Esophagus squamous epithelium (tissue), 5 donors: ENCODE data around the gene OPTC. TPM values are rescaled to one million over a fixed set of nuclear protein-coding genes. Genes with fewer than 3 reads are reported as not detected.
A peak's percentile ranks its signal among the peaks of the same experiment; 100 is the strongest.
"Not testable (repeated sequence)": the region's sequence is repeated elsewhere in the genome, so short reads cannot be mapped to it uniquely, and the experiment has no call there.

ENCODE experiments used
- DNase-seq: peaks from one replicate; lab custom pipeline; 2025; lab: John Stamatoyannopoulos, UW
- H3K27ac ChIP-seq, 4 donors: fragments of 200-600 bp; sonication (generic); one replicate each; pipeline ENCODE4 v1.5.1; 2016 to 2019; ENCODE audit warnings: mild to moderate bottlenecking in 1 of 4
- H3K27me3 ChIP-seq, 4 donors: fragments of 200-600 bp; sonication (generic); 1 replicate in 3 of 4; 2 replicates in 1 of 4; pipeline versions ENCODE4 v1.5.1 to v1.6.0; 2017 to 2021; ENCODE audit warnings: antibody characterized with exemption in 1 of 4
- H3K36me3 ChIP-seq, 3 donors: fragments of 200-600 bp; sonication (generic); one replicate each; pipeline ENCODE4 v1.5.1; 2016 to 2019
- H3K4me1 ChIP-seq, 3 donors: fragments of 200-600 bp; sonication (generic); one replicate each; pipeline ENCODE4 v1.5.1; 2017 to 2019
- H3K4me3 ChIP-seq, 4 donors: fragments of 200-600 bp; sonication (generic); 1 replicate in 3 of 4; 2 replicates in 1 of 4; pipeline ENCODE4 v1.5.1; 2016 to 2019; ENCODE audit warnings: mild to moderate bottlenecking in 2 of 4, moderate library complexity in 1 of 4
- H3K9me3 ChIP-seq, 3 donors: fragments of 200-600 bp; sonication (generic); one replicate each; pipeline ENCODE4 v1.5.1; 2016 to 2019
- CTCF ChIP-seq, 6 experiments: fragments of 450-650 bp in 4 of 6; fragments of 200-600 bp in 2 of 6; sonication (generic) in 2 of 6; IDR thresholded peaks; one replicate each; pipeline ENCODE4 v1.5.1; 2016 to 2019; ENCODE audit warnings: antibody characterized with exemption in 6 of 6, mild to moderate bottlenecking in 4 of 6, moderate library complexity in 4 of 6
- POLR2A ChIP-seq, 4 donors: fragments of 450-650 bp; IDR thresholded peaks; one replicate each; pipeline ENCODE4 v1.6.1; 2017; ENCODE audit warnings: antibody characterized with exemption in 4 of 4, mild to moderate bottlenecking in 4 of 4, moderate library complexity in 3 of 4
- WGBS, 2 donors: methylation state at CpG; one replicate each; pipeline ENCODE4 v1.1.5; 2018; 5-methylcytosine and 5-hydroxymethylcytosine counted together
- intact Hi-C: fragments of 100-400 bp; cut with DNase I; formaldehyde crosslinking; loops from one replicate; pipeline ENCODE4 v1.15.0; 2022
- total RNA-seq, 4 donors: library from RNA; depleted of rRNA; stranded (reverse); fragments of >200 nt; gene quantifications; one replicate each; pipeline ENCODE4 v1.1.0, GENCODE V29; 2016
- donor health status: DM: yes; HTN: yes; CAD: no.

The OPTC gene
- not detected for total RNA-seq

DNA sequence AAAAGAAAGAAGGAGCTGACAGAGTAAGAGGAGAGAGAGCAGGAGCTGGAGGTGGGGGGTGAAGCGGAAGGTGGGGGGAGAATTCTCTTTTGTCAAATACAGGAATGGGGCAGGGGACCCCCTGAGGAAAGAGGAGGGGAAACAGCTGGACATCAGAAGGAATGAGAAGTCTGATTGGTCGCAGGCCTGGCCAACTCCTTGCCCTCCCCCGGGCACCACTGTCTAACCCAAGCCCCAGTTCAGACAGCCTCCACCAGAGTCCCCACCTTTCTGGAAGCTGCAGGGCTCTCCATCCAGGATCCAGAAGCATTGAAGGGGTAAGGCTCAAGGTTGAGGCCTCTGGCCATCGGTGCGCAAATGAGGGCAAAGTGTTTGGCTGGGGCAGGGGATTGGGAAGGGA is at the start of gene OPTC:
Gene OPTC (plus strand): TSS at position 253 of the 400 bp plus-strand sequence. CDS start 1,853 bp downstream, outside the sequence.
- no peaks in the 10 kb centered on the region for H3K9me3 ChIP-seq
- H3K36me3 ChIP-seq: no peaks in the 10 kb centered on the region
- WGBS, 2 donors: 73 to 81% methylated on average over 3 to 5 of the region's 5 CpGs
- peaks cover 0 to 6% (median 0%) of the 10 kb centered on the region in 3 donors for H3K4me1 ChIP-seq
- no peak for TF ChIP-seq POLR2A (IDR thresholded peaks at IDR 0.05)
- intact Hi-C loops: no loop called here
- no peak within 1 kb of the TSS for H3K4me3 ChIP-seq
- no peak within 1 kb of the TSS for H3K27ac ChIP-seq
- no peak for DNase-seq
- H3K27me3 ChIP-seq: peaks cover 0 to 6% (median 0%) of the 10 kb centered on the region in 4 donors

GRCh38 chr1:203444171-203444576 is 49.8 kb upstream of the OPTC start:
- no peak overlapping the region for H3K27ac ChIP-seq
- no peak for DNase-seq
- 88 to 93% methylated on average over 1 of the region's 1 CpG for WGBS, 2 donors
- H3K9me3 ChIP-seq: peaks cover 0 to 5% (median 4%) of the 10 kb centered on the region in 3 donors
- no peaks in the 10 kb centered on the region for H3K36me3 ChIP-seq
- H3K4me1 ChIP-seq: peaks cover 0 to 24% (median 9%) of the 10 kb centered on the region in 3 donors
- intact Hi-C loops: no loop called here
- H3K27me3 ChIP-seq: peaks cover 0 to 6% (median 0%) of the 10 kb centered on the region in 4 donors
- H3K4me3 ChIP-seq: no peak overlapping the region
- no peak for TF ChIP-seq CTCF (IDR thresholded peaks at IDR 0.05)
- TF ChIP-seq POLR2A (IDR thresholded peaks at IDR 0.05): no peak

DNA sequence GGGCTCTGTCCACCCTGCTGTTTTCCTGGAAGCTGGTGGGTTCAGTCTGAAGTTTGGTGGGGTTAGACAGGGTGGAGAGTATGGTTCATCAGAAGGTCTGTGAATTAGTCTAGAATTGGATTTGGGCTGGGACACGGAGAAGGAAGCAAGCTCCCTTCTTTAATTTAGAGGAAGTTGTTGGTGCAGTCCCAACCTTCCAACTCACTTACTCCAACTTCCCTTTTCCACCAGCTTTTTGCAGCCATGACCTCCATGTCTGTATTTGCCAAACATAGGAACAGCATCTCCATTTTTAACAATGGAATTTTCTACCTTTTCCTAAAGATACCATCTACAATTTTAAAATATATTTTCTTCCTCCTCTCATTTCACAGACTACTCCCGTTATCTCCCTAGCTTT is 46.8 kb upstream of the OPTC start:
- no peak overlapping the region for H3K4me3 ChIP-seq
- H3K27me3 ChIP-seq: peaks cover 0 to 16% (median 0%) of the 10 kb centered on the region in 4 donors
- no peak for DNase-seq
- peaks cover 0 to 5% (median 4%) of the 10 kb centered on the region in 3 donors for H3K9me3 ChIP-seq
- H3K4me1 ChIP-seq: peaks cover 0 to 14% (median 0%) of the 10 kb centered on the region in 3 donors
- TF ChIP-seq CTCF (IDR thresholded peaks at IDR 0.05): no peak
- no peak for TF ChIP-seq POLR2A (IDR thresholded peaks at IDR 0.05)
- intact Hi-C loops: no loop called here
- H3K27ac ChIP-seq: no peak overlapping the region
- 55 to 66% methylated on average over 2 of the region's 2 CpGs for WGBS, 2 donors
- H3K36me3 ChIP-seq: no peaks in the 10 kb centered on the region

DNA sequence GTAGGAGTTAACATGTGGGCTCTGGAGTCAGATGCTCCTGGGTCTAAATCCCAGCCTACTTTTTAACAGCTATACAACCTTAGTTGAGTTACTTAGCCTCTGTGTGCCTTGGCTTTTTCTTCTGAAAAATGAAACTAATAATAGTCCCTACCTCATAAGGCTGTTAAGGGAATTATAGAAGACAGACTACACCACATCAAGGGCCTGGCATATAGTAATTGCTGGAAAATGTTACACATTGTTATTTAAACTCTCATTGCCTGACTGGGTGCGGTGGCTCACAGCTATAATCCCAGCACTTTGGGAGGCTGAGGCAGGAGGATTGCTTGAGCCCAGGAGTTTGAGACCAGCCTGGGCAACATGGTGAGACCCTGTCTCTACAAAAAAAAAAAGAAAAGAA is 46.4 kb upstream of the OPTC start:
- DNase-seq, H3K9me3 ChIP-seq, intact Hi-C loops, H3K36me3 ChIP-seq, H3K4me3 ChIP-seq: not testable (repeated sequence)
- Histone ChIP-seq H3K27me3 (peaks cover 0 to 19% (median 0%) of the 10 kb centered on the region in 4 donors), H3K27ac (peak overlapping the region in 2 of 4 donors; percentile 33 to 41), H3K4me1 (peaks cover 0 to 14% (median 0%) of the 10 kb centered on the region in 3 donors)
- WGBS, 2 donors: 80 to 100% methylated on average over 1 of the region's 1 CpG

GRCh38 chr1:203448521-203449061 is 45.4 kb upstream of the OPTC start:
- WGBS, 2 donors: 78 to 81% methylated on average over 6 of the region's 9 CpGs
- Histone ChIP-seq H3K9me3 (peaks cover 0 to 5% (median 4%) of the 10 kb centered on the region in 3 donors), H3K27ac (peak overlapping the region in 3 of 4 donors; percentile 36 to 47 (median 41)), H3K4me1 (peaks cover 0 to 14% (median 0%) of the 10 kb centered on the region in 3 donors), H3K4me3 (no peak overlapping the region), H3K27me3 (peaks cover 0 to 29% (median 0%) of the 10 kb centered on the region in 4 donors), H3K36me3 (no peaks in the 10 kb centered on the region)
- intact Hi-C loops: no loop called here
- DNase-seq: no peak
- no peak for TF ChIP-seq POLR2A (IDR thresholded peaks at IDR 0.05)
- TF ChIP-seq CTCF (IDR thresholded peaks at IDR 0.05): no peak

- Histone ChIP-seq H3K36me3 (no peaks in the 10 kb centered on the region), H3K27me3 (peaks cover 0 to 40% (median 0%) of the 10 kb centered on the region in 4 donors), H3K4me3 (no peak overlapping the region), H3K4me1 (peaks cover 0 to 14% (median 0%) of the 10 kb centered on the region in 3 donors), H3K27ac (peak overlapping the region in 1 of 4 donors; percentile 2), H3K9me3 (peaks cover 0 to 5% (median 3%) of the 10 kb centered on the region in 3 donors)
- no peak for TF ChIP-seq POLR2A (IDR thresholded peaks at IDR 0.05)
- TF ChIP-seq CTCF (IDR thresholded peaks at IDR 0.05): no peak
- intact Hi-C loops: no loop called here
- WGBS, 2 donors: 53 to 70% methylated on average over 1 of the region's 1 CpG
- no peak for DNase-seq
Measured at GRCh38 chr1:203450001-203450400, 44.0 kb upstream of the OPTC start.
